Brain microvascular endothelial cell (primary cell): ENCODE data around the gene FGGY.
A peak's percentile ranks its signal among the peaks of the same experiment; 100 is the strongest.

Source experiments
- DNase-seq: peaks from one replicate; pipeline ENCODE4 v3.0.0-alpha.2; 2020
- H3K27ac ChIP-seq: fragments of 250-450 bp; sonication (Bioruptor Pico); 2 replicates; pipeline ENCODE4 v1.5.1; 2020; ENCODE audit warnings: mild to moderate bottlenecking, moderate library complexity
- H3K27me3 ChIP-seq: fragments of 250-450 bp; sonication (Bioruptor Pico); replicated peaks from 2 replicates; pipeline ENCODE4 v1.5.1; 2020; ENCODE audit warnings: mild to moderate bottlenecking
- H3K36me3 ChIP-seq: fragments of 250-450 bp; sonication (Bioruptor Pico); replicated peaks from 2 replicates; pipeline ENCODE4 v1.5.1; 2020; ENCODE audit warnings: mild to moderate bottlenecking
- H3K4me3 ChIP-seq: 2 replicates; pipeline ENCODE4 v1.5.1; 2011; ENCODE audit warnings: low read depth, mild to moderate bottlenecking, control low read depth, low read length, moderate library complexity
- CTCF ChIP-seq: IDR thresholded peaks from 2 replicates; pipeline ENCODE4 v1.5.1; 2011; ENCODE audit warnings: low read depth, mild to moderate bottlenecking, moderate library complexity, low read length, control low read depth, inconsistent platforms; ENCODE audit errors: missing control alignments
- in situ Hi-C: cut with HindIII; loops from 2 replicates; pipeline ENCODE4 v1.10.0; 2017; ENCODE audit warnings: low sequenced_read_pairs, low pct_ligation_motif_present

Gene FGGY

GRCh38 chr1:59595774-59596173, 298.9 kb downstream of the FGGY start:
- H3K27ac ChIP-seq = peak overlapping the region; percentile 19
- DNase-seq = peak; percentile 4
- in situ Hi-C loops = no loop called here

GRCh38 chr1:59596432-59596831, 299.5 kb downstream of the FGGY start:
- DNase-seq = peak; percentile 46
- H3K27ac ChIP-seq = peak overlapping the region; percentile 32
- in situ Hi-C loops = no loop called here
- H3K27me3 ChIP-seq = no peaks in the 10 kb centered on the region
- no peak overlapping the region for H3K4me3 ChIP-seq
- no peaks in the 10 kb centered on the region for H3K36me3 ChIP-seq
- TF ChIP-seq CTCF = no peak

More at GRCh38 chr1:59595774-59596173, 298.9 kb downstream of the FGGY start:
- Histone ChIP-seq H3K27me3 (no peaks in the 10 kb centered on the region), H3K36me3 (no peaks in the 10 kb centered on the region), H3K4me3 (no peak overlapping the region)
- no peak for TF ChIP-seq CTCF

- no peak for TF ChIP-seq CTCF
- H3K27ac ChIP-seq = peak overlapping the region; percentile 32
Measured at GRCh38 chr1:59596956-59597355, 300.1 kb downstream of the FGGY start.

GRCh38 chr1:59597420-59598119, 300.7 kb downstream of the FGGY start:
- H3K27me3 ChIP-seq = no peaks in the 10 kb centered on the region
- no peaks in the 10 kb centered on the region for H3K36me3 ChIP-seq
- no peak overlapping the region for H3K4me3 ChIP-seq
- in situ Hi-C loops = no loop called here
- DNase-seq = no peak
- no peak for TF ChIP-seq CTCF
- no peak overlapping the region for H3K27ac ChIP-seq

More at GRCh38 chr1:59596956-59597355, 300.1 kb downstream of the FGGY start:
- no peaks in the 10 kb centered on the region for H3K36me3 ChIP-seq
- in situ Hi-C loops = no loop called here
- H3K27me3 ChIP-seq = no peaks in the 10 kb centered on the region
- no peak for DNase-seq
- no peak overlapping the region for H3K4me3 ChIP-seq

- Histone ChIP-seq H3K27ac (no peak overlapping the region), H3K4me3 (no peak overlapping the region), H3K36me3 (no peaks in the 10 kb centered on the region), H3K27me3 (no peaks in the 10 kb centered on the region)
- in situ Hi-C loops = no loop called here
- no peak for TF ChIP-seq CTCF
- no peak for DNase-seq
Measured at GRCh38 chr1:59598120-59598440, 301.2 kb downstream of the FGGY start.

- Histone ChIP-seq H3K27me3 (no peaks in the 10 kb centered on the region), H3K27ac (no peak overlapping the region), H3K36me3 (no peaks in the 10 kb centered on the region), H3K4me3 (no peak overlapping the region)
- no peak for TF ChIP-seq CTCF
- no peak for DNase-seq
- in situ Hi-C loops = no loop called here
Measured at GRCh38 chr1:59601041-59601441, 304.1 kb downstream of the FGGY start.
